Measurements from ENCODE around the gene MDC1. TPM values are rescaled to one million over a fixed set of nuclear protein-coding genes. Genes with fewer than 3 reads are reported as not detected.

Gene MDC1
- total and polyA plus RNA-seq, 2 donors (not counting 3 experiments of a cell fraction or from before 2014, with no cell fraction given), result 16.8 to 42.3 TPM

GRCh38 chr6:30703821-30704220 is 13.3 kb downstream of the MDC1 start:
- H3K36me3 ChIP-seq (ENCODE audit: control insufficient read depth in 2 of 2, extremely low read depth in 1 of 2, insufficient read depth in 2 of 2, low read length in 2 of 2), result peaks cover 2 to 7% of the 10 kb centered on the region in 2 experiments
- no TSS peak for BruUV-seq (replicated peaks)
- H3K79me2 ChIP-seq (ENCODE audit: control insufficient read depth, insufficient read depth, low read length), result no peaks in the 10 kb centered on the region
- TF ChIP-seq FOS (IDR thresholded peaks at IDR 0.05; ENCODE audit: borderline replicate concordance, insufficient read depth, low read length) (no peak), EZH2 (IDR thresholded peaks at IDR 0.05; ENCODE audit: borderline replicate concordance, low read depth, low read length, severe bottlenecking) (no peak), POLR2A (IDR thresholded peaks at IDR 0.05; ENCODE audit: low read depth, low read length) (no peak), JUN (IDR thresholded peaks at IDR 0.05; ENCODE audit: borderline replicate concordance, insufficient read depth, insufficient read length, low read depth) (no peak), CTCF (IDR thresholded peaks at IDR 0.05; ENCODE audit: extremely low read depth in 1 of 2, insufficient read depth in 1 of 2, low read depth in 1 of 2, low read length in 2 of 2) (no peak), GATA2 (IDR thresholded peaks at IDR 0.05; ENCODE audit: insufficient read depth, insufficient read length, low read depth, low read length) (no peak), POLR2AphosphoS5 (IDR thresholded peaks at IDR 0.05; ENCODE audit: insufficient read depth, low read depth, low read length) (no peak)
- TF ChIP-seq, protein P1, sequence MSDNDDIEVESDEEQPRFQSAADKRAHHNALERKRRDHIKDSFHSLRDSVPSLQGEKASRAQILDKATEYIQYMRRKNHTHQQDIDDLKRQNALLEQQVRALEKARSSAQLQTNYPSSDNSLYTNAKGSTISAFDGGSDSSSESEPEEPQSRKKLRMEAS (IDR thresholded peaks at IDR 0.05; ENCODE audit: insufficient read depth, insufficient read length), result no peak
- no peak overlapping the region for H3K4me3 ChIP-seq (replicated peaks in 1 of 3; ENCODE audit: insufficient read depth in 1 of 3, low read depth in 1 of 3, low read length in 3 of 3)
- intact Hi-C loops (cut with micrococcal nuclease) (no loop called here), dilution Hi-C loops (cut with MboI; ENCODE audit: extremely low pct_ligation_motif_present, low sequenced_read_pairs) (no loop called here)
- H2AFZ ChIP-seq (ENCODE audit: low read depth, low read length), result no peak overlapping the region
- POLR2A ChIA-PET, result no interaction called here
- H3K9me1 ChIP-seq (replicated peaks; ENCODE audit: control insufficient read depth, extremely low read depth, insufficient read depth, low read length), result no peaks in the 10 kb centered on the region
- no peak for DNase-seq (ENCODE audit: low read depth, low spot score)
- H3K4me2 ChIP-seq (ENCODE audit: insufficient read depth, low read length), result no peak overlapping the region
- H3K4me1 ChIP-seq (ENCODE audit: control insufficient read depth, extremely low read depth, insufficient read depth, low read length), result no peaks in the 10 kb centered on the region
- CTCF ChIA-PET, result interaction anchor here (0.6 to 3.3 kb wide), 7 partner anchors 9 to 222 kb away, joined by 3 to 16 read pairs (median 4); partner anchors contain the start of gene MDC1
- no peaks in the 10 kb centered on the region for H3K27me3 ChIP-seq (ENCODE audit: control insufficient read depth in 2 of 2, insufficient read depth in 2 of 2, low read length in 2 of 2)
- no peak overlapping the region for H3K27ac ChIP-seq (ENCODE audit: insufficient read depth, low read depth, low read length)
- no peaks in the 10 kb centered on the region for H4K20me1 ChIP-seq (replicated peaks; ENCODE audit: control insufficient read depth, extremely low read depth, insufficient read depth, low read length)
- no peaks in the 10 kb centered on the region for H3K9me3 ChIP-seq (replicated peaks; ENCODE audit: control insufficient read depth, insufficient read depth, low read length)
- no peak for FAIRE-seq
- H3K9ac ChIP-seq (replicated peaks; ENCODE audit: extremely low read depth, insufficient read depth, low read length), result no peak overlapping the region

Data from endothelial cell of umbilical vein (primary cell).